HG03039 (cell line): Measurements from ENCODE around the gene CLCNKA.
"Not testable (repeated sequence)": the region's sequence is repeated elsewhere in the genome, so short reads cannot be mapped to it uniquely, and the experiment has no call there.

ENCODE experiments used
- ATAC-seq: cut with Tn5 transposase; IDR thresholded peaks from one replicate; pipeline ENCODE4 v1.9.1; 2021; ENCODE audit warnings: mild to moderate bottlenecking, moderate library complexity; ENCODE audit not compliant: unreplicated experiment

The CLCNKA gene

GRCh38 chr1:16039871-16040270 lies 18.0 kb downstream of the CLCNKA start:
- ATAC-seq = not testable (repeated sequence)

GRCh38 chr1:16041200-16041599 lies 19.4 kb downstream of the CLCNKA start:
- no peak for ATAC-seq

- no peak for ATAC-seq
These were observed 20.3 kb downstream of the CLCNKA start for GRCh38 chr1:16042096-16042495.

GRCh38 chr1:16042654-16043053 lies 20.8 kb downstream of the CLCNKA start:
- ATAC-seq = not testable (repeated sequence)

GRCh38 chr1:16043521-16043920 lies 21.7 kb downstream of the CLCNKA start, which contains the start of gene CLCNKB:
CLCNKB (plus strand) TSS chr1:16043782; CDS start chr1:16044493, 711 bp downstream.
- ATAC-seq = no peak

GRCh38 chr1:16043950-16044349 lies 22.1 kb downstream of the CLCNKA start:
- ATAC-seq = no peak

GRCh38 chr1:16046842-16047241 lies 25.0 kb downstream of the CLCNKA start:
- ATAC-seq = no peak

GRCh38 chr1:16047791-16048475 lies 26.1 kb downstream of the CLCNKA start:
- ATAC-seq = no peak

- ATAC-seq = no peak
These were observed 26.8 kb downstream of the CLCNKA start for GRCh38 chr1:16048573-16049189.

- no peak for ATAC-seq
These were observed 28.5 kb downstream of the CLCNKA start for GRCh38 chr1:16050328-16050727.

GRCh38 chr1:16051039-16051438 lies 29.2 kb downstream of the CLCNKA start:
- no peak for ATAC-seq

GRCh38 chr1:16051949-16052348 lies 30.1 kb downstream of the CLCNKA start:
- not testable (repeated sequence) for ATAC-seq

- no peak for ATAC-seq
These were observed 32.1 kb downstream of the CLCNKA start for GRCh38 chr1:16053781-16054502.

- ATAC-seq = no peak
These were observed 33.0 kb downstream of the CLCNKA start for GRCh38 chr1:16054598-16055540.

GRCh38 chr1:16055613-16056520 lies 34.0 kb downstream of the CLCNKA start:
- no peak for ATAC-seq

- ATAC-seq = not testable (repeated sequence)
These were observed 34.7 kb downstream of the CLCNKA start for GRCh38 chr1:16056521-16056912.

GRCh38 chr1:16057314-16057915 lies 35.6 kb downstream of the CLCNKA start:
- ATAC-seq = not testable (repeated sequence)

GRCh38 chr1:16058394-16059120 lies 36.7 kb downstream of the CLCNKA start:
- ATAC-seq = not testable (repeated sequence)

- no peak for ATAC-seq
These were observed 39.4 kb downstream of the CLCNKA start for GRCh38 chr1:16061266-16061665.
